SK-N-SH treated with all-trans-retinoic acid at 6 μM for 48 hours (cell line): ENCODE results near the gene SMAD4.

Experiments used
- BACH2 ChIP-seq: fragments of 250-450 bp; sonication (Bioruptor Pico); IDR thresholded peaks from 2 replicates; pipeline ENCODE4 v1.9.0; 2021; ENCODE audit warnings: mild to moderate bottlenecking, borderline replicate concordance
- CREB5 ChIP-seq: fragments of 250-450 bp; sonication (Bioruptor Pico); IDR thresholded peaks from 2 replicates; pipeline ENCODE4 v1.5.1; 2020; ENCODE audit warnings: low read depth, mild to moderate bottlenecking, moderate library complexity
- CSDC2 ChIP-seq: fragments of 250-450 bp; sonication (Bioruptor Pico); IDR thresholded peaks from 2 replicates; pipeline ENCODE4 v1.5.0; 2020; ENCODE audit warnings: mild to moderate bottlenecking, moderate library complexity
- ESRRG ChIP-seq: fragments of 250-450 bp; sonication (Bioruptor Pico); IDR thresholded peaks from 2 replicates; pipeline ENCODE4 v1.6.1; 2021; ENCODE audit warnings: mild to moderate bottlenecking
- GLIS3 ChIP-seq: fragments of 250-450 bp; sonication (Bioruptor Pico); IDR thresholded peaks from 2 replicates; pipeline ENCODE4 v1.5.0; 2020; ENCODE audit warnings: mild to moderate bottlenecking, moderate library complexity
- OSR1 ChIP-seq: fragments of 250-450 bp; sonication (Bioruptor Pico); IDR thresholded peaks from 2 replicates; pipeline ENCODE4 v1.8.0; 2022; ENCODE audit warnings: moderate library complexity, mild to moderate bottlenecking, inconsistent platforms
- PATZ1 ChIP-seq: fragments of 250-450 bp; sonication (Bioruptor Pico); IDR thresholded peaks from 2 replicates; pipeline ENCODE4 v1.8.0; 2020; ENCODE audit warnings: mild to moderate bottlenecking, moderate library complexity, borderline replicate concordance
- PPARA ChIP-seq: fragments of 250-450 bp; sonication (Bioruptor Pico); IDR thresholded peaks from 2 replicates; pipeline ENCODE4 v1.5.0; 2020; ENCODE audit warnings: mild to moderate bottlenecking, borderline replicate concordance
- RARB ChIP-seq: fragments of 250-450 bp; sonication (Bioruptor Pico); IDR thresholded peaks from 2 replicates; pipeline ENCODE4 v1.8.0; 2021; ENCODE audit warnings: mild to moderate bottlenecking, moderate library complexity
- TCF4 ChIP-seq: fragments of 250-450 bp; sonication (Bioruptor Pico); IDR thresholded peaks from 2 replicates; pipeline ENCODE4 v1.8.0; 2021; ENCODE audit warnings: mild to moderate bottlenecking, moderate library complexity, borderline replicate concordance
- TSHZ2 ChIP-seq: fragments of 250-450 bp; sonication (Bioruptor Pico); IDR thresholded peaks from 2 replicates; pipeline ENCODE4 v1.5.0; 2020; ENCODE audit warnings: mild to moderate bottlenecking, moderate library complexity
- ZC3H10 ChIP-seq: fragments of 250-450 bp; sonication (Bioruptor Pico); IDR thresholded peaks from 2 replicates; pipeline ENCODE4 v1.5.1; 2021; ENCODE audit warnings: mild to moderate bottlenecking, moderate library complexity
- ZNF70 ChIP-seq: fragments of 450-650 bp; formaldehyde crosslinking; IDR thresholded peaks from 2 replicates; pipeline ENCODE4 v1.5.0; 2020; ENCODE audit warnings: mild to moderate bottlenecking, moderate library complexity
- TF ChIP-seq, protein P1 (sequence below): fragments of 250-450 bp; sonication (Bioruptor Pico); IDR thresholded peaks from 2 replicates; pipeline ENCODE4 v1.5.1; 2021; ENCODE audit warnings: mild to moderate bottlenecking, moderate library complexity

- no peak for TF ChIP-seq ZNF70
- no peak for TF ChIP-seq PATZ1 (CRISPR knock-in tag)
- no peak for TF ChIP-seq BACH2
- no peak for TF ChIP-seq PPARA
- TF ChIP-seq RARB (CRISPR knock-in tag): no peak
- no peak for TF ChIP-seq CREB5 (CRISPR knock-in tag)
- TF ChIP-seq, protein P1, sequence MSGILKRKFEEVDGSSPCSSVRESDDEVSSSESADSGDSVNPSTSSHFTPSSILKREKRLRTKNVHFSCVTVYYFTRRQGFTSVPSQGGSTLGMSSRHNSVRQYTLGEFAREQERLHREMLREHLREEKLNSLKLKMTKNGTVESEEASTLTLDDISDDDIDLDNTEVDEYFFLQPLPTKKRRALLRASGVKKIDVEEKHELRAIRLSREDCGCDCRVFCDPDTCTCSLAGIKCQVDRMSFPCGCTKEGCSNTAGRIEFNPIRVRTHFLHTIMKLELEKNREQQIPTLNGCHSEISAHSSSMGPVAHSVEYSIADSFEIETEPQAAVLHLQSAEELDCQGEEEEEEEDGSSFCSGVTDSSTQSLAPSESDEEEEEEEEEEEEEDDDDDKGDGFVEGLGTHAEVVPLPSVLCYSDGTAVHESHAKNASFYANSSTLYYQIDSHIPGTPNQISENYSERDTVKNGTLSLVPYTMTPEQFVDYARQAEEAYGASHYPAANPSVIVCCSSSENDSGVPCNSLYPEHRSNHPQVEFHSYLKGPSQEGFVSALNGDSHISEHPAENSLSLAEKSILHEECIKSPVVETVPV (CRISPR knock-in tag): no peak
- TF ChIP-seq TSHZ2 (CRISPR knock-in tag): no peak
- TF ChIP-seq TCF4 (CRISPR knock-in tag): no peak
- no peak for TF ChIP-seq ZC3H10 (CRISPR knock-in tag)
- no peak for TF ChIP-seq CSDC2 (CRISPR knock-in tag)
- TF ChIP-seq GLIS3: no peak
- TF ChIP-seq ESRRG: no peak
- TF ChIP-seq OSR1 (CRISPR knock-in tag): no peak
Observed at GRCh38 chr18:51054764-51055163, 24.8 kb downstream of the SMAD4 start.
